GM21447 (cell line): ENCODE data around the gene DLGAP1.
"Not testable (repeated sequence)": the region's sequence is repeated elsewhere in the genome, so short reads cannot be mapped to it uniquely, and the experiment has no call there.

Experiments
- ATAC-seq: cut with Tn5 transposase; IDR thresholded peaks from one replicate; pipeline ENCODE4 v1.9.1; 2021; ENCODE audit not compliant: unreplicated experiment

DLGAP1 gene

DNA sequence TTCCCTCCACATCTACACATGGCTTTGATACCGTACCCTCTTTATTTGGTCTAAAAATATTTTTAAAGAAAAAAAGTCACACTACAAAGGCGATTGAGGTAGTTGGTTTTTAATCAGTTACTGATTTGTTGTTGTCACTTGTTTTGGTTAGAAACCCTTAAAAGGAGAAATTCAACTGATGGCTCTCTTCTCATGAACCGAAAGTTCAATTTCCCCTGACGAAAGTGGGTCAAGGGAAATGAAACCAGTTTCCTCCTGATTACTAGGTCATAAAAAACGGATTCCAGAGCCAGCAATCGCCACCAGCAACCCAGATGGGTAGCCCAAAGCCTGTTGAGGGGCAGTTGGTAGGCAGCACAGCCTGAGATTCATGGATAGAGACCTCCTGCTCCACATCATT, 63.2 kb downstream of the DLGAP1 start:
- no peak for ATAC-seq

DNA sequence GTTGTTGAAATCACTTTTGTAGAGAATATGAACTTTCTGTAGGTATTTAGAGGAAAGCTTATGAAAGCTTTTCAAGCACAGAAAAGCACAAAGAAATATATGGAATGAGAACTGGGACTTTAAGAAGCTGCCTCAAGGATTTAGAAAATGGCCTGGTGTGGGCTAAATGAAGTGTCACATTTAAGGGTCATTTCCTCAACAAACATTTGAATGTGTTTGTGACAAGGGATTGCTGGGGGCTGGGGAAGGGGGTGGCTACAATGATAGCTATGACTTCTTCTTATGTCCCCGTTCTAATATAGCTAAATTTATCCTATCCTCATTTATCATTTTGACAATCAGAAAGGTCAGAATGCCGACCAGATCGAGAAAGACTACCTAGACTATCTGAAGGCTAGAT, 69.2 kb downstream of the DLGAP1 start:
- ATAC-seq, result no peak

DNA sequence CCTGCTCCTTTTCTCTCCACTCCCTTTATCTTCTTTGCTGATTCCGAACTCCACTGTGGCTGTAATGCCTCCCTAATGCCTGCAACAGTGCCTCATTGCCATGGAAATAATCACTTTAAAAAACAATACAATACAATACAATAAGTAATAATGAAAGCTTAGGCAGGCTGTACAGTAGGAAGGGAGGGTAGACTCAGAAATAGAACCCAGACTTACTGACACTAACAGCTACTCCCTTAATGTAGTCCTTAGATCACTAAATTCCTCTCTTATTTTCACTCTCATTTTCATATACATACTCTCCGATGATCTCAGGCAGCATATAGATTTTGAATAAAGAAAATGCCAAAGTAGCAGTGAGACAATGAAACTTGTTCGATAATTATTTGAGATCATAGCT, 70.2 kb downstream of the DLGAP1 start:
- no peak for ATAC-seq

DNA sequence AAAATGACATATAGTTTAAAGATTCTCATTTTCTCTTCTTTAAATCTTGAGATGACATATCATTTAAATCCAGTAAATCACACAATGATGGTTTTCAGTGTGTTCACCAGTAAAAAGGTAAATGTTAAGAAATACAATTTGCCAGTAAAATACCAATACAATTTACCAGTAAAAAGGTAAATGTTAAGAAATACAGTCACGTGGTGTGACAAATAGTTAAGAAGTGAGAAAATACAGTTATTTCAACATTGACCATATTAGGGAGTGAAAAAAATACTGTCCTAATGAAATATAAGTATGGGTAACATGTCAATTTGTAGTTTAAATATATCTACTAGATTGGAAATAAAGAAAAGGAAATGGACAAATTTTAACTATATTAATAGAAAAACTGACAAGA, 80.5 kb downstream of the DLGAP1 start:
- no peak for ATAC-seq

DNA sequence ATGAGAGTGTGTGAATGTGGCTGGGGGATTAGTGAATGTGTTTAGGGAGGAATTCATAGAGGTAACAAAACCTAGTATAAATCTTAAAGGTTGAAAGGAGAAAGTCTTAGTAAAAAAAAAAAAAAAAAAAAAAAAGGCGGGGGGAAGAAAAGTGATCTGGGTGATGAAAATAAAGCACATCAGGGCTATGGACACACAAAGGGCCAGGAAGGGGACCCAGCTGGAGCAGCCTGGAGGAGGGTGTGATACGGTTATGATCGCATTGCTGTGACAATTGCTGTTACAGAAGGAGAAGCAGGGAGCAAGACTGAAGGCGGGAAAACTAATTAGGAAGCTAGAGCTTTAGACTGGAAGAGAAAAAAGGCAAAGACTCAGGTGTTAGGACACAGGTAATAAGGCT, 85.4 kb downstream of the DLGAP1 start:
- ATAC-seq, result no peak

DNA sequence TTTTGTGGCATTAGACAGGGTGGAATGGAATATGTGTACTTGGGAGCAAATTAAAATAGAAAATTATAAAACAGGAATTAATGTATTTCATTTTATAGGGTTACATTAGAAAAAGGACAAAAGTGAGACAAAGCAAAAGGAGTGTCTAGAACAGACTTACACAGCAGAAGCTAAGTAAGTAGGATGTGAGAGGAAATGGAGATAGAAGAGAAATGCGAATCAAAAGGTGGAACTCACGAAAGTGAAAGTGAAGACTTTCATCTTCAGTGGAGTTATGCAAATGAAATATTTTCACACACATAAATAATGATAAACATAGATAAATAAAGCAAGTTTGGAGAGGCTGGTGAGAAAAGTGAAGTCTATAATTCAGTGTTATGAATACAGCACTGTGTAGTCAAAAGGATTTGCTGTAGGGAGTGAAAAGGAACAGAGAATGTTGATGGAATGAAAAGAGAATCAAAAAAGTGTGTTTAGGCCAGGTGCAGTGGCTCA, 94.8 kb downstream of the DLGAP1 start:
- no peak for ATAC-seq

DNA sequence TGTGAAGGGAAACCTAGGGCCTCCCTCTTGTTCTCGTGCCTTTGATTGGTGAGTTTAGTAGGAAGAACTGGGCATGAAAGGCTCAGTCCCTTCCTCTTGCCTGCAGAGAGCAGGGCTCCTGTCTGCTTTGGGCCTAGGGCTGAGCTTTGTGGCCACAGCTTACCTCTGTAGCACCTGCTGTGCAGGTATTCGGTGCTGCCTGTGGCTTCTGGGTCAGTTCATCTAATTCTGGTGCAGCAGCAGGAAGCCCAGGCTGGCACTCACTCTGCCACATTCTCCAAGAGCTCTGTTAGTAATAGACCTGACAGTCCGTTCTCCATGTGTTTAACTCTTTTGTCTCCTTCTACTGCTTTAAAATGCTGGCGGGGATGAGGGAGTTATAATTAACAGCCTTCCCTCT, 96.5 kb downstream of the DLGAP1 start:
- no peak for ATAC-seq

DNA sequence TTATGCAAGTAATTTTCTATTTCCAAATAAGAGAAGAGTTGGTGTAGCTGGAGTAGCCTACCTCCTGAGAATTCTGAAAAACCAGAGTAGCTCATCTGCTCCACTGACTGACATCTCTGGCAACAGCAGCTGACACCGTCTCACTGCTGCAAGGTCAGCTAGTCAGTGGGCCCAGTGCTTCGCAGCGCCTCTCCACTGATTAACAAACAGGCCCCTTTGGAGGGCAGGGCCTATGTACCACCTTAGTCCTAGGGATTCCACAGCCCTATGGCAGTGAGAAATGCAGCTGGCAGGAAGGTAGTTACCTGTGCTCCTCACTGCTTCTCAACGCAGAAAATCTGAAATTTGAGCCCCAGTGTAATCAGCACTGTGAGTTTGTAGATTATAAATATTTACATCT, 97.5 kb downstream of the DLGAP1 start:
- ATAC-seq, result no peak

DNA sequence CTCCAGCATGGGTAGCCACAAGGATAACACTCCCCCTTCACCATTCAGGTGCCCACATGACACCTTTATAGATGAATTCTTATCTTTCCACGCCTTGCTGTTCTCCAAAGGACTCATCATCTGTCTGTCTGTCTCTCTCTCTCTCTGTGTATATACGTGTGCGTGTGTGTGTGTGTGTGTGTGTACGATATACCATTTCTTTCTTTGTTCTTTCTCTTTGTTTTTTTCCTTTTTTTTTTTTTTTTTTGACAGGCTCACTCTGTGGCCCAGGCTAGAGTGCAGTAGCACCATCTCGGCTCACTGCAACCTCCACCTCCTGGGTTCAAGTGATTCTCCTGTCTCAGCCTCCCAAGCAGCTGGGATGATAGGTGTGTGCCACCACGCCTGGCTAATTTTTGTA, 98.2 kb downstream of the DLGAP1 start:
- ATAC-seq, result no peak

DNA sequence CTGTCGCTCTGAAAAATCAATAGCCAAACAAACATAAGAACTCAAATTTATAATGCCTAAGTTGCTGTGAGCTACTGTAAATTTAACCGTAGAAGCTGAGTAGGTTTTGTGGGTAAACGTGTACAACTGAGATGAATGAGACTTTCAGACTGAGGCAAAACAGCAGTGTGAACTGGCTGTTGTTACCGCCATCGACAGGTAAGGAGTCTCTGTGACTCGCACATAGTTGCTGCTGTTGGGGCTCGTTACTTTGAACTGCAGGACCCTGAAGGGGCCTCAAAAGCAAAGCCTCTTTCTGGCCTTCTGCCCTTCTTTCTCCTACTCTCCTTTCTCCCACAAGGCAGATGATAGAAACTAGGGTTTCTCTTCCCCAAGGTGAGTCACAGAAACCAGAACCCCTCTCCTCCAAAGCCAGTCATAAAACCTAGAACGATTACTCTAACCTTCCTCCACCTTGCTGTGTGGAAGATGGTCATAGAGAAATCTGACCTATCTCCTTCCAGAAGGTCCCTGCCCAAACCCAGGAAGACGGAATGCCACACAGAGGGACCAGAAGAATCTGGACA, 101.2 kb downstream of the DLGAP1 start:
- ATAC-seq, result no peak

DNA sequence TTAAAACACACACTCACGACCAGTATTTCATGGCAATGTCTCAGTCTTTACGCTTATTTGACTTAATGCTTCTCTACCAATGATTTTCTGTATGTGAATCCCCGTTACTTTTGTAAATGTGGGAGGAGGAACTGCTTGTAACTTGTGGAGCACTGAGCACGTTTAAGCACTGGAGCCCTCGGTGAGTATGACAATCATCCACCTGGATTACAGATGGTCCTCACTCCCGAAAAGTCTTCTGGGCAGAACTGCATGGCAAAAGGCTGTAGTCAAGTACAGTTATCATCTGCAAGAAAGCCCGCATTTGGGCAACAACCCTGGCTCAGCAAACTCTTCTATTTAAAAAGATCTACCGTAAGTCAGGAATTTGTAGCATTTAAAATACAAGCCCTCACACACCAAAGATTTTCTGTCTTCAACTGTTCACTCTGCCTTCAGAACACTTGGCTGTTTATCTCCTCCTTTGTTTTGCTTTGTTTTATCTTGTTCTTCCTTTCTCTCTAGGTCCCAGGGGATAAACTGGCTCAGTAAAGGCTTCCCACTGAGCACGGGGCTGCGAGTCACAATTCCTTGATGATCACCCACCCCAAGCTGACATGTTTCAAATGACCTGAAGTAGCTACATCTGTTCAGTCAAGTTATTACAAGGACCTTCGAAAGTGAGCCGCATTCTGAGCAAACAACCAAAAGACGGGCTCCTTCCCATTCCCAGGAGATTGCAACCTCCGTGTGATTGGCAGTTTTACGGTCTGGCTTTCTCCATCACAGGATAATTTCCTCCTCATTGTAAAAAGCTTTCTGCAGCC, 102.2 kb downstream of the DLGAP1 start:
- ATAC-seq, result no peak

DNA sequence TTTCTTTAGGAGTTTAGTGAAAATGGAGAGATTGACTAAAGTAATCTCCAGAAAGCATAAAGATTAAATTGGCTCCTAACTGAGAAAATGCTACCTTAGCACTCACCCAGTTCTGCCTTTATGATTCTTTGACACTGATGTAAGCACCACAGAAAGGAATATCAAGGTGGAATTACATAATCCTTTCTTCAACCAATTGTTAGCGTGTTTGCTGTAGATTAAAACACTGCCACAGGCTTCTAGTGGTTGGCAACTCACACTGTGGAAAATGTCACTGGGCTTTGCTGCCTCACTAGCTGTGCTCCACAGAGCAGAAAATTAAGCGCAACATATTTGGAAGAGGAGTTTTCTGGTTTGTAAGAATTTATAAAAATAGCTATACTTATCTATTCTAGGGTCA, 104.1 kb downstream of the DLGAP1 start:
- ATAC-seq, result no peak

DNA sequence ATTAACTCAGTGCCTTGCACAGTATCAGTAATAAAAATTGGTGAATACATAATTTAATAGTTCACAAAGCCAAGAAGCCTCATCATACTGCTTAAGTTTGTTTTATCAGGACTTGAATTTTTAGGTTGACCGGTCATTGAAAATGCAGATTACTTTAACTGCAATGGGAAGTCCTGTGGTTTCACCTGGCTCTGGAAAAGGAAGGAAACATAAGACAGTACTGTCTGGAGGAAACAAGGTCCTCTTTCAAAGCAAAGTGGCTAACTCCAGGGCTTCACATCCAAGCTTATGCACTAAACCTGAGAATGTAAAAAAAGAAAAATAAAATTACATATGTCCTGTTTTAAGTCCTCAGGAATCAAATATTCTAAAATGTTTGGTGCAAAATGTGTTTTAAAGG, 119.7 kb downstream of the DLGAP1 start:
- ATAC-seq, result no peak

DNA sequence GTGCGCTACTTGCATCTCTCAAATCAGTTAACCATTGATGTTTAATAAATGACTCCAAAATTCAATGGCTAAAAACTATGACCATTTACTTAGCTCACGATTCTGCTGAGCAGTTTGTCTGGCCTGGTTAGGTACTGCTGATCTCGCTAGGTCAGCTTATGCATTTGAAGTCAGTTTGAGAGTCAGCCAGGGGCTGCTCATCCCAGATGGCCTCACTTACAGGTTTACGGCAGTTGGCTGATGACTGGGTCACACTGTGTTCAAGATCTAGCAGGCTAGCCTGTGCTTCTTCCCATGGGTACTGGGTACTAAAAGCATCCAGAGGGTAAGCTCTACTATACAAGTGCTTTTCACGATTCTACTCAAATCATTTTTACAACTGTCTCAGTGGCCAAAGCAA, 122.1 kb downstream of the DLGAP1 start:
- no peak for ATAC-seq

DNA sequence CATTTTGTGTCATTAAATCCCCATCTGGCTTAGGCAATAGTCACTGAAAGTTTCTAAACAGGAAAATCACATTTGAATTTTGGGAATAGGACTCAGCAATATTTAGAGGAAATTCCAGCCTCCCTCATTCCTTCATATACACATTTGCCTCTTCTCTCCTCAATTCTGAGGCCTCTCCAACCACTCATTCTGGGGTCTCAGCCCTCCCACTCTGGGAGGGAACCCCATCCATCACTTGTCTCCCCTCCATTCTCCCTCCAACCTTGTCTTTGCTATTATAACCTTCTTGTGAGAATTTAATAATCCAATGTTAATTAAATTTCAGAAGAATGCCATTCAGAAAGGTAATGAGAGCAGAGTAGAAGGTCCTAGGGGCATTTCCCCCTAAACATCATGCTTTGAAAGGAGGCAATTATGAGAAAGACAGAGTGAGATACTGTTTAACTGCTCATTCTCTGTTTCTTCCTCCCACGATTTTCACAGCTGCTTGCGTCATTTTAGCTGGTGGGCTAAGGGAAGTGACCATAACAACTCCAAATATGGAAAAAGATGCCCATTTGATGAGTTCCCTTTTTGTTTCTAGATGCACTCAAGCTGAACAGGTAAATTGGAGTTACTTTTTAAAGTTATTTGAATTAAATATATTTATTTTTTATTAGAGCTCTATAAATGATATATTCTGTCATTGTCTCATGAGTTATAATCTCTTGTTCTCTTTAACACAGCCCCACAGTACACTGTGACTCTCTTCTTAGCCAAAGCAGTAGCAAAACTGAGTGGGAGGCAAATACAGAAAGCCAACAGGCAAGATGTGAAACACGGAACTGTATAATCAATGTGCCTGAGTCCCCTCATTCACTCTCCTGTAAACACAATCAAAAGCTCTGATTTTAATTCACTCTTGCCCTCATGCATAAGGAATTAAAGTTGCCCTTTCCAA, 135.1 kb downstream of the DLGAP1 start:
- no peak for ATAC-seq

DNA sequence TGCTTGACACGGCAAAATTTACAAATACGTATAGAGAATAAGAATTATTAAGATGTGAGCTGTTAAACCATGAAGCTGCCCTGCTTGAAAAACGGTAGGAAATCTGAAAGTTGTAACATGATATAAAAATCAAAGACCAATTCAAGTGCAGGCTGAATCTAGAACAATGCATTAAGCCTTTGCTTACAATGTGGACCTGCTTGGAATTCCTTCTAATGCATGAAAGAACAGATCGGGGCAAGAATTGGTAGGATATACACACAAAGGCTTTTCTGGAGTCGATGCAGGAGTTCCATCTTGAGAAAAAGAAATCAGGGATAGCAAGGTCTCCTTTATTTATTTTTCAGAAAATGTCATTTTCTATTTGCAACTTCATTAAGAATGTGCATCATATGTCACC, 136.8 kb downstream of the DLGAP1 start:
- ATAC-seq, result no peak

DNA sequence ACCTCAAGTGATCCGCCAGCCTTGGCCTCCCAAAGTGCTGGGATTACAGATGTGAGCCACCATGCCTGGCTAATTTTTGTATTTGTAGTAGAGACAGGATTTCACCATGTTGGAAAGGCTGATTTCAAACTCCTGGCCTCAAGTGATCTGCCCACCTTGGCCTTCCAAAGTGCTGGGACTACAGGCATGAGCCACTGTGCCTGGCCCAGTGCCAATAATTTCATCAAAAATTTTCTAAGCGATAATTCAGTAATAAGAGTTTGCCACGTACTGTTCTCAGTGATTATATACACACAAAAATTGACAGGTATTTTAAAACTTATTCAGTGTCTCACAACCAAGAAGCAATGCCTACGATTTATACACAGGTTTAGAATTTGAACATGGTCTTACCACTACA, 143.2 kb downstream of the DLGAP1 start:
- ATAC-seq, result not testable (repeated sequence)

DNA sequence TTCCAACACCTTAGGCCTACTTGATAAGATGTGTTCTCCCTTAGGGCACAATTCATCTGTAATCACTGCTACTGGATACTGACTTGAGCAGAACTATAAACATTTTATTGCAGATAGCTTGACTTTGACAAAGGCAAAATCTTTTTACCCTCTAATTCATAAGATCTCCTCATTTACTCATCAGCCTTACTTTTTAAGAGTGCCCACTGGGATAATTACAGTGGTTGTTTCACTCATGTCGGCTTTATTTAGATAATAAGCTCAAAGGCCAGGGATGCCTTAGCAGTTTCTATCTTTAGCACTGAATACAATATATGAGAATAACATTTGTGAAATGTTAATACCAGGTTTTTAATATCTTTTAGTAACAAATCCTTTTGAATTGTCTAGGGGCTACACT, 144.0 kb downstream of the DLGAP1 start:
- no peak for ATAC-seq

DNA sequence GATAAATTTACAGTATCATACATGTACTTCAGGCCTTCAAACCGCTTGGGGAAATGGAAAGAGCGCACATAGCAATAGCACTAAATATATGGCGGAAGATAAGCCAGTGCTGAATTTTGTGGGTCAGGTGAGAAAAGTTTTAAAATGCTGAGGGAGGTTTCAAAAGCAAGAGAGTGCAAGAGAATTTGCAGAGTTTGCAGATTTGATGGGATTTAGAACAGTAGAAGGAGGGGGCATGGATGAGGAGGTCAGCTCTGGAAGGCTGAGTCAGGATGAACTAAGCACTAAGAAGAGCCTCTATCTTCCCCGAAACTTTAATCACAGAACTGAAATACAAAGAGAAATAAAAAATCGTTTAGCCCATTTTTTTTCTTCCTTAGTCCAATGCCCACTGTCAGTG, 145.9 kb downstream of the DLGAP1 start:
- ATAC-seq, result no peak

DNA sequence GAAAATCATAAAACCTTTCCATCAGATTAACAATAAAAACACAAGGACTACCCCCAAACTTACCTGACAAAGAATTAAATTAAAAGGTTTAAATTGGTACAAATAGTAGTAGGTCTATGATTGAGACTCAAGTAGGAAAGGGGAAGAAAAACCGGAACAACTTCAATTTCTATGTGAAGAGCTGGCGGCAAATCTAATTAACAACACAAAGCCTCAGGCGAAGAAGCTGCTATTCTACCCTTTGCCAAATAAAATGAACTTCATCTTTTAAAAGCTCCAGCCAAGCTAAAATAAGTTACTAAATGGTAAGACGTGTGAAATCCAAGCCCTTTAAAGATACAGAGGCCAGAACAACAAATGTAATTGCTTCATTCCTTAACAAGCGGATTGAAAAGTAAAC, 146.5 kb downstream of the DLGAP1 start:
- ATAC-seq, result no peak

DNA sequence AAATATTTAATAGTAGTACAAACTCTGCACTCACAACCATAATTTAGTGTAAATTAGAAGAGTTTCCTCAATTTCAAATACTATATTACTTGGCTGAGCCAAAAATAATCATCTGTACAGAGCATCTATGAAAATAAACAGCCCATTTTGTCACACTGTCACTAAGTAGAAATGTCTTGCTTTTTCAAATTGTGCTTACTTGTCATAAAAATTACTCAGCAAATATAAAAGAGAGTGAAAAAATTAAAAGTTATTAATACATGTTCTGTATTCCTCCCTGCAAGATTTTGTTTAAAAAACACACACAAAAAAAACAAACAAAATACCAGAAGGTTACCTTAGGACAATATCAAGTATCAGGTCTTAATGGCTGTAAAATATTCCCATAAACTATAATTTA, 155.7 kb downstream of the DLGAP1 start:
- ATAC-seq, result no peak

DNA sequence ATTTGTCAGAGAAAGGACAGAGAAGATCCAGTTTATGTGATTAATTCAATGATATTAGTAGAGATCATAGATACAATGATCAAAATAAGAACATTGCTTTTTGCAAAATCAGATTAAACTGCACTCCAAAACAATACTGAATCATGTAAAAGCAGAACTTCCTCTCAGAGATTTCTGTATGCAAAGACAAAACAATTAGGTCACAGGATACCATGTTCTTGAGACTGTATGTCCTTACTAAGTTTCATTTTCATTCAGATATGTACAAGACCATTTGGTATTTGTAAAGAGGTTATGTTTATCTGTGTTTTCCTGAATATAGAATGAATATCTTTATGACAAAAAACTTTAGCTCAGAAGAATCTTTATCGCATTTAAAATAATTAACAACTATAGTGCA, 161.8 kb downstream of the DLGAP1 start:
- ATAC-seq, result no peak
